ENCODE results near the gene MXD4. TPM values are rescaled to one million over a fixed set of nuclear protein-coding genes. Genes with fewer than 3 reads are reported as not detected.

The MXD4 gene
- total and polyA plus RNA-seq, 4 donors, result 34.4 to 65.1 (median 47.8) TPM

GRCh38 chr4:2267320-2267811 lies 5.5 kb upstream of the MXD4 start:
- TF ChIP-seq, protein P1, sequence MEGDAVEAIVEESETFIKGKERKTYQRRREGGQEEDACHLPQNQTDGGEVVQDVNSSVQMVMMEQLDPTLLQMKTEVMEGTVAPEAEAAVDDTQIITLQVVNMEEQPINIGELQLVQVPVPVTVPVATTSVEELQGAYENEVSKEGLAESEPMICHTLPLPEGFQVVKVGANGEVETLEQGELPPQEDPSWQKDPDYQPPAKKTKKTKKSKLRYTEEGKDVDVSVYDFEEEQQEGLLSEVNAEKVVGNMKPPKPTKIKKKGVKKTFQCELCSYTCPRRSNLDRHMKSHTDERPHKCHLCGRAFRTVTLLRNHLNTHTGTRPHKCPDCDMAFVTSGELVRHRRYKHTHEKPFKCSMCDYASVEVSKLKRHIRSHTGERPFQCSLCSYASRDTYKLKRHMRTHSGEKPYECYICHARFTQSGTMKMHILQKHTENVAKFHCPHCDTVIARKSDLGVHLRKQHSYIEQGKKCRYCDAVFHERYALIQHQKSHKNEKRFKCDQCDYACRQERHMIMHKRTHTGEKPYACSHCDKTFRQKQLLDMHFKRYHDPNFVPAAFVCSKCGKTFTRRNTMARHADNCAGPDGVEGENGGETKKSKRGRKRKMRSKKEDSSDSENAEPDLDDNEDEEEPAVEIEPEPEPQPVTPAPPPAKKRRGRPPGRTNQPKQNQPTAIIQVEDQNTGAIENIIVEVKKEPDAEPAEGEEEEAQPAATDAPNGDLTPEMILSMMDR (IDR thresholded peaks at IDR 0.05; ENCODE audit: control extremely low read depth, extremely low read depth), result no peak
- no peak overlapping the region for H3K9ac ChIP-seq (ENCODE audit: insufficient read depth in 1 of 2, low read length in 2 of 2)
- WGBS, 2 donors, result 89 to 90% methylated on average over 18 of the region's 18 CpGs

GRCh38 chr4:2266821-2267220 lies 4.9 kb upstream of the MXD4 start:
- no peak overlapping the region for H3K27ac ChIP-seq (ENCODE audit: low read depth in 1 of 2, low read length in 1 of 2)

More at GRCh38 chr4:2267320-2267811, 5.5 kb upstream of the MXD4 start:
- Histone ChIP-seq H3K36me3 (ENCODE audit: control insufficient read depth in 4 of 4, insufficient read depth in 4 of 4, low read length in 4 of 4) (peaks cover 0 to 1% (median 0%) of the 10 kb centered on the region in 4 donors), H3K9me3 (ENCODE audit: control insufficient read depth in 4 of 4, insufficient read depth in 3 of 4, low read length in 3 of 4) (no peaks in the 10 kb centered on the region), H3K4me3 (no peak overlapping the region), H3K27ac (ENCODE audit: low read depth in 1 of 2, low read length in 1 of 2) (no peak overlapping the region), H3K27me3 (ENCODE audit: control insufficient read depth in 3 of 3, insufficient read depth in 3 of 3, low read length in 2 of 3) (no peaks in the 10 kb centered on the region), H3K4me1 (ENCODE audit: control insufficient read depth in 5 of 5, insufficient read depth in 5 of 5, low read length in 5 of 5) (peaks cover 5 to 60% (median 8%) of the 10 kb centered on the region in 5 donors)
- ATAC-seq (ENCODE audit: insufficient read depth, low FRiP score) (no peak), DNase-seq (no peak)

DNA sequence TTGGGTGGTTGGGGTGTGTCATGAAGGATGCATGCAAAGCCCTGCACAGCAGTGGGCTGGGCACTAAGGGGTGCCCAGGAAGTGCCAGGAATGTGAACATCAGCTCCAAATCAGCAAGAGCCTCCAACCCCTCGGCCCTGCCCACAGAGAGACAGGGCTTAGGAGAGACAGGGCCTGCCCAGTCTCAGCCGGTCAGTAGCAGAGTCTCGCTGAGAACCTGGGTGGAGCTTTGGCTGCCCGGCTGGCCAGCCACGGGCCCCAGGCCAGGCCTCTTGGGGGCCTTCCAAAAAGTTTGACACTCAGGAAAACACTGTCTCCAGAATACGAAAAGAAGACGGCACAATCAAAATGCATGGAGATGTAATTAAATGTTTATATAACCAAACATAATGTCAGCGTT lies 4.3 kb upstream of the MXD4 start:
- H3K4me3 ChIP-seq, result no peak overlapping the region
- ATAC-seq (ENCODE audit: insufficient read depth, low FRiP score) (no peak), DNase-seq (peak; percentile 75 to 92 (median 82))
- peak overlapping the region; percentile 14 to 37 for H3K27ac ChIP-seq (ENCODE audit: low read depth in 1 of 2, low read length in 1 of 2)
- 48 to 53% methylated on average over 8 of the region's 8 CpGs for WGBS, 2 donors
- H3K36me3 ChIP-seq (ENCODE audit: control insufficient read depth in 4 of 4, insufficient read depth in 4 of 4, low read length in 4 of 4), result no peaks in the 10 kb centered on the region
- peaks cover 5 to 57% (median 8%) of the 10 kb centered on the region in 5 donors for H3K4me1 ChIP-seq (ENCODE audit: control insufficient read depth in 5 of 5, insufficient read depth in 5 of 5, low read length in 5 of 5)
- no peak overlapping the region for H3K9ac ChIP-seq (ENCODE audit: insufficient read depth in 1 of 2, low read length in 2 of 2)
- H3K9me3 ChIP-seq (ENCODE audit: control insufficient read depth in 4 of 4, insufficient read depth in 3 of 4, low read length in 3 of 4), result no peaks in the 10 kb centered on the region
- TF ChIP-seq, protein P1 (IDR thresholded peaks at IDR 0.05; ENCODE audit: control extremely low read depth, extremely low read depth), result no peak
- H3K27me3 ChIP-seq (ENCODE audit: control insufficient read depth in 3 of 3, insufficient read depth in 3 of 3, low read length in 2 of 3), result no peaks in the 10 kb centered on the region

More at GRCh38 chr4:2266821-2267220, 4.9 kb upstream of the MXD4 start:
- ATAC-seq (ENCODE audit: insufficient read depth, low FRiP score), result no peak
- no peaks in the 10 kb centered on the region for H3K27me3 ChIP-seq (ENCODE audit: control insufficient read depth in 3 of 3, insufficient read depth in 3 of 3, low read length in 2 of 3)
- no peaks in the 10 kb centered on the region for H3K9me3 ChIP-seq (ENCODE audit: control insufficient read depth in 4 of 4, insufficient read depth in 3 of 4, low read length in 3 of 4)
- no peak overlapping the region for H3K9ac ChIP-seq (ENCODE audit: insufficient read depth in 1 of 2, low read length in 2 of 2)
- 86% methylated on average over 5 of the region's 5 CpGs for WGBS, 2 donors
- no peak for DNase-seq
- H3K36me3 ChIP-seq (ENCODE audit: control insufficient read depth in 4 of 4, insufficient read depth in 4 of 4, low read length in 4 of 4), result no peaks in the 10 kb centered on the region
- no peak overlapping the region for H3K4me3 ChIP-seq
- peaks cover 5 to 60% (median 8%) of the 10 kb centered on the region in 5 donors for H3K4me1 ChIP-seq (ENCODE audit: control insufficient read depth in 5 of 5, insufficient read depth in 5 of 5, low read length in 5 of 5)
- TF ChIP-seq, protein P1 (IDR thresholded peaks at IDR 0.05; ENCODE audit: control extremely low read depth, extremely low read depth), result no peak
